GM12872 (cell line): Measurements from ENCODE around the gene SERPINA10.

Experiments
- TF ChIP-seq, protein P1 (sequence below): IDR thresholded peaks from 3 replicates; pipeline ENCODE4 v1.5.1; 2011; ENCODE audit warnings: low read depth, mild to moderate bottlenecking, low read length, moderate library complexity; ENCODE audit not compliant: insufficient read depth

The SERPINA10 gene

DNA sequence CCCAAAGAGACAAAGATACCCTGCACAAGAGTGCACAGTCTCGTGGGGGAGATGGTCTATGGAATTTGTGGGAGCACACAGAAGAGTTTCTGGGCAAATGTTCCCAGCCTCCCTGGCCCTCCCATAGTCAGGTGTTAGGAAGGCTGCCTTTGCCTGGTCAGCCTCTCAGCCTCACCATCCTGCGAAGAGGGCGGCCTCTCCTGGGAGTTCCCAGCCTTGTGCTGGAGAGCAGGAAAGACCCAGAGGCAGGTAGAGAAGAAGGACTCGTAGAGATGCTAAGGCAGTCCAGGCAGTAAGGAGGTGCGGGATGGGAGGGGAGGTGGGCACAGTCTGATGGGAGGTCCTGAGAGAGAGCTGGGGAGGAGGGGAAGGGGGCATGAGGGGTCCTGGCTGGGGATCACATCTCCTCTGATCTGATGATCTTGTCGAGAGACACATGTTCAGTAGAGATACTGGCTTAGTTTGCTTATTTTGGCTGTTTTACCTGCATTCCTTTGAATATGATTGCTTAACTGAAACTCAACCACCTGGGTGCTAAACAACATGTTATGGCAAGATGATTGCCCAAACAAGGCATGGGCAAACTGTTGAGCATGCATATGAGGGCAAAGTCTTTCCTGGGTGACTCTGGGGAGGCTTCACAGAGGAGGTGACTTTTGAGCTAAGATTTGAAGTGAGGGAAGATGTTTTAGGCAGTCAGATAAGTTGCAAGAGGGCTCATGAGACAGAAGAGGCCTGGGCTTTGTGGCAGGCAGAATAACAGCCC lies 19.6 kb upstream of the SERPINA10 start:
- TF ChIP-seq, protein P1, sequence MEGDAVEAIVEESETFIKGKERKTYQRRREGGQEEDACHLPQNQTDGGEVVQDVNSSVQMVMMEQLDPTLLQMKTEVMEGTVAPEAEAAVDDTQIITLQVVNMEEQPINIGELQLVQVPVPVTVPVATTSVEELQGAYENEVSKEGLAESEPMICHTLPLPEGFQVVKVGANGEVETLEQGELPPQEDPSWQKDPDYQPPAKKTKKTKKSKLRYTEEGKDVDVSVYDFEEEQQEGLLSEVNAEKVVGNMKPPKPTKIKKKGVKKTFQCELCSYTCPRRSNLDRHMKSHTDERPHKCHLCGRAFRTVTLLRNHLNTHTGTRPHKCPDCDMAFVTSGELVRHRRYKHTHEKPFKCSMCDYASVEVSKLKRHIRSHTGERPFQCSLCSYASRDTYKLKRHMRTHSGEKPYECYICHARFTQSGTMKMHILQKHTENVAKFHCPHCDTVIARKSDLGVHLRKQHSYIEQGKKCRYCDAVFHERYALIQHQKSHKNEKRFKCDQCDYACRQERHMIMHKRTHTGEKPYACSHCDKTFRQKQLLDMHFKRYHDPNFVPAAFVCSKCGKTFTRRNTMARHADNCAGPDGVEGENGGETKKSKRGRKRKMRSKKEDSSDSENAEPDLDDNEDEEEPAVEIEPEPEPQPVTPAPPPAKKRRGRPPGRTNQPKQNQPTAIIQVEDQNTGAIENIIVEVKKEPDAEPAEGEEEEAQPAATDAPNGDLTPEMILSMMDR = no peak

DNA sequence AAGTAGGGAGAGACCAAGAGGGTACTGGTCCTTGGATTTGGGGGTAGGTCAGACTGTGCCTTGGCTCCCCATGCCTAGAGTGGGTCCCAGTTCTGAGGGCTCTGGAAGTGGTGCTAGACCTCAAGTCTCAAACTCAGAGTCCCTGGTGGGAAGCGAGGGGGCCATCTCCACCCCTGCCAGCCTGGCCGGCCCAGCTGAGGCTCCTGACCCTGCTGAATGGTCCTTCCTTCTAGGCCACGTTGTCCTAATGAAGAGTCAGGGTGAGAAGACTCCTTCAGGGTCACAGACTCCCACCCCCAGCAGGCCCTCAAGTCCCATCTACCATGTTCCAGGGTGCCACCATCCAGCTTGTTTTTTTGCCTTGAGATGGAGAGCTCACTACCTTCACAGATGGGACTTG lies 17.2 kb upstream of the SERPINA10 start:
- TF ChIP-seq, protein P1 = no peak

DNA sequence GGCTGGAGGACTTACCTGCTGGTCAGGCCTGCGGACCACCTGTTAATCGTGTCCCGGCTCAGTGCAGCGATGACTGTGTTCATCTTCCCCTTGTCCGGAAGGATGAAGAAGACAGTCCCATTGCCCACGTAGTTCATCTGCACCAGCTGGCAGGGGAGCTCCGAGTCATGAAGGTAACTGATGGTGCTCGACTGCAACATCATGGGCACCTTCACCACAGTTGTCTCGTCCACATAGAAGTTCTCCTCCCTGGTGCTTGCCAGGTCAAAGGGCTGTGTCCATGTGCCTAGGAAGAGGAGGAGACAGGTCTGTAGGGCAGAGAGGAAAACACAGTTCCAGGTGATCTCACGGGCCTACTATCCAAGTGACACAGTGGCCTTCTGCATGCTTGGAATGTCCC lies 16.7 kb upstream of the SERPINA10 start:
- TF ChIP-seq, protein P1 = no peak

DNA sequence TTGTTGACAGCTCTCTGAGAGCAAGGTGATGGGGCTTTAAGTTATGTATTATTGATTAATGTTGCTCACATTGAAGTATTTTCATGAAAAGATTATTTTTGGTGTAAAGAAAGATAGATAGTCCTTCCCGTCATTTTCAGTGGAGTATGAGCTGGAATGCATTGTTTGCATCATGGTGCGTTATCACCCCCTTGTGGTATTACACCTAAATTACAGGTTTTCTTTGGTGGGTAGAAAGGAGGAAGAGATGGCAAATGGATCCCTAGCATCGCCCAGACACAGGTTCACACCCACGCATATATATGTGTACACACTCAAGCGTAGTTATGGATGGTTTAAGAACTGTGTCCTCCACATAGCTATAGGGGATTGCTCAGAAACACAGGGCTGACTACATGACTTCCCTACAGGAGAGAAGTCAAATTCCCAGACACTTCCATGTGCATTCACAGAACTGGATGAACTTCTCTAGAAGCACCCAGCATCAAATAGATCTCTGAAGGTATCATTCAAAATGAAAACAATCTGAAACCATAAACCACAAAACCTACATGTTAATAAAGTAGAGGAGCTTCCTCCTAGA lies 14.4 kb upstream of the SERPINA10 start:
- TF ChIP-seq, protein P1 = no peak

DNA sequence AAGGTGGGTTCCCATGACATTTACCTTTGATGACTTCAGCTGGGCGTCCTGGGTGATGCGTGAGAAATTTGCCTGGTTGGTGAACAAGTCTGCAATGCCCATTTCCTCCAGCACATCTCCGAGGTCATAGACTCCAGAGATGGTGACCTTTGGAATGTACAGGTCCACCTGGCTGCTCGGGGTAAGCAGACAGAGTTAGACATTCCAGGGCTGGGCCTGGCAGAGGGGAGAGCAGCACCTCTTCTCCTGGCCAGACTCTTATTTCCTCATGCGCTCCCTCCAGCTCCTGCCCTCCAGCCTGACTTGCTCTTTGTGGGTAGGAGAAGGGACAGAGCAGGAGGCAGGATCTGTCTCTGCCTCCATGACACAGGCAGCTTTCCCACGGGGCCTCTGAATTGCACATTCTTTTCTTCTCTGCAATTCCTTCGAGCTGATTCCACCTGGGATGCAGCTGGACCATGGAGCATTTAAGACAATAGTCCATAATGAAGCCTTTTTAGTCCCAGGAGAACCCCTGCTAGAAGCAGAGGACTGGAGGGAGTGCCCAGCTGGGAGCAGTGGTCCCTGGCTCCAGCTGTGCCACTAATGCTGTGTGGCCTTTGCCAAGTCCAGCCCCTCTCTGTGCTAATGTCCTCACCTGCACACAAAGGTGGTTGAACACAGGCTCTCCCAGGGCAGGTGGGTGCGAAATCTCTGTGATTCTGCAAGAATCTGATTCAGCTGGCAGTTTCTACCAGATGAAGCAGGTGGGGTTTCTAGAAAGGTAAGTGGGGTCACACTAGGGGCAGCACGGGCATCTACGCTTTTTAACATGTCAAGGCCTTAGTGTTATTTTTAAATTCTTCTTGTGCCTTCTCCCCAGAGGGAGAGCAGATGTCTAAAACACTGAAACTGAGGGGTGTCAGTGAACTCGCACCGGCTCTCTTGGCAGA lies 13.2 kb upstream of the SERPINA10 start:
- TF ChIP-seq, protein P1 = no peak

DNA sequence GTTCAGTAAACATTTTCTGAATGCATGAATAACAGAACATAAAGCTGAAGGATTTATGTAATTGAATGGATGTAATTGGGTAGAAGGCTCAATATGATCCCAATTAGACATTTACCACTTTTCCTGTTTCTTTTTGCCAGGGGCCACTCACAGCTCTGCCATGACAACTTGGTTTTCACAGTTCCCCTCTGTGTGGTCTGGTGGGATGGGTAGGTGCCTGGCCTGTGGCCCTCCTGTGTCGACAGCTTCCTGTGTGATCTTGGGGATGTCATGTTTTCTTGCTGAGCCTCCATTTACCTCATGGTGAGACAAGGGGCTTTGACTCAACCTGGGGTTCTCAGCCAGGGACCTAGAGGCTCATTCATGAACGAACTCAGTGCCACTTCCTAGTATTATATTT lies 12.6 kb upstream of the SERPINA10 start:
- TF ChIP-seq, protein P1 = no peak

DNA sequence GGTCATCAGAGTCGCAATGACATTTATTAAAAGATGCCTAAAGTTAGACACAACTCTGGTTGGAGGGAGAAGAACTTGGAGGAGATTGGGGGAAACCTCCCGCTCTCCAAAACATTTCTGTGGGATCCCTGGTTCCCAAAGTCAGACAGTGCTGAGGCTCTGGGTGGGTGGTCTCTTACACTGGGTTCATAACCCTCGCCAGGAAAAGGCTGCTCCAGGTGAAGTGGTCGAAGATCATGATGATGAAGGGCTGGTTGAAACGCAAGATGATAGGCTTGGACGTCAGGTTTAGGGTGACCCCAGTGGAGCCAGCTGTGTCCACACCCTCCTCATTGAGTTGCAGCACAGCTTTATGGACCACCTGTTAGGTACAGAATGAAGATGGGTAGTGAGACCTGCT lies 11.2 kb upstream of the SERPINA10 start:
- TF ChIP-seq, protein P1 = no peak
